CD4-positive, alpha-beta T cell treated with Interleukin-15 for 1 hour (primary cell): ENCODE data around the gene ZNF689.
"Not testable (repeated sequence)": the region's sequence is repeated elsewhere in the genome, so short reads cannot be mapped to it uniquely, and the experiment has no call there.

Source experiments
- DNase-seq: peaks from one replicate; pipeline ENCODE4 v3.0.0-alpha.2; 2020

The ZNF689 gene

DNA sequence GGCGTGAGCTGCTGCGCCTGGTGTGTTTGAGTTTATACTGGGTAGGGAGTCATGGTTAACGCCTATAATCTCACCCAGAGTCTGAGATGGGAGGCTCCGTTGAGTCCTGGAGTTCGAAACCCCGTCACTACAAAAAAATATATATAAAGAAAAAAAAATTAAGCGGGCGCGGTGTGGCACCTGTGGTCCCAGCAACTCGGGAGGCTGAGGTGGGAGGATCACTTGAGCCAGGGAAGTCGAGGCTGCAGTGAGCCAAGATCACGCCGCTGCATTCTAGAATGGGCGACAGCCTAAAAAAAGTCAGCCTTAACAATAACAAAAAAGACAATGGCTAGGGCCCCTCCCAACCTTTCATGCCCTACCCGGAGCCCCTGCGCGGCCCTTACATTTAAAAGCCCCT, 23.3 kb upstream of the ZNF689 start:
- no peak for DNase-seq

DNA sequence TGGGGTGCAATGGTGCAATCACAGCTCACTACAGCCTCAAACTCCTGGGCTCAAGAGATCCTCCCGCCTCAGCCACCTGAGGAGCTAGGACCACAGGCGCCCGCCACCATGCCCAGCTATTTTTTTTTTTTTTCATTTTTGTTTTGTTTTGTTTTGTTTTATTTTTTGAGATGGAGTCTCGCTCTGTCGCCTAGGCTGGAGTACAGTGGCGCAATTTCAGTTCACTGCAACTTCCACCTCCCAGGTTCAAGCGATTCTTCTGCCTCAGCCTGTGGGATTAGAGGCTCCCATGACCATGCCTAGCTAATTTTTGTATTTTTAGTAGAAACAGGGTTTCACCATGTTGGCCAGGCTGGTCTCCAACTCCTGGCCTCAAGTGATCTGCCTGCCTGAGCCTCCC, 22.3 kb upstream of the ZNF689 start:
- DNase-seq: not testable (repeated sequence)

DNA sequence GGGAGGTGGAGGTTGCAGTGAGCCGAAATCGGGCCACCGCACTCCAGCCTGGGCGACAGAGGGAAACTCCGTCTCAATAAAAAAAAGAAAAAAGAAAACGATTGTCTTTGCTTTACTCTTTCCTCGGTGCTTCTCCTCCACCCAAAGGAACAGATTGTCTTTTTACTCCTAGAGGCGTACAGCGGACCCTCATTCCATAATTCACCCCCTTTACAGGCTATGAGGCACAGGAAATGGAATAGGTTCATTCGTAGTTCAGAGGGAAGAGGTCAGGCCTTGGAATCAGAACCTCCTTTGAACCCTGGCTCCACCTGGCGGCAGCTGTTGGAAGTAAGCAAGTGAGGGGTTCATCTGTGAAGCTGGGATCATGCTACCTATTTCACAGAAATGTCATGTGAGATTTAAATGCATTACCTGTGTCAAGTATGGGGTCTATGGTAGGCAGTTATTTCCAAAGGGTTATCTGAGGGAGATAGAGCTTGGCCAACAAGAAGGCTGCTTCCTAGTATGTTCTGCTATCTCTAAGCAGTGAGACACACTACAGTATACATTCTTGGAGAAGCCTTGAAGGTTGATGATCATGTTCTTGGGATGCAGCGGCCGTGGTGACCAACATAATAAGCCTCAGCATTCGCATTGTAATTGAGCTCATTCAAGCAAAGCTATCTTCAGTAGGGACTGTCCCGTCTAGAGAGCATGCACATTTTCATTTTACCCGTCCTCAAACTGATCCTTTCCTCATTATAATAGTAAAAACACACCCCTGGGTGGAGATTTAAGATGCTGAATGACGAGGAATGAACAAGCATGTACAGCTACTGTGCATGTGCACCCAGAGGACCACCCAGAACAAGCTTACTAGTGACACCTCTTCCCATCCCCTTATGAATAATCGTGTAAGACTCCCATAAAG, 18.7 kb upstream of the ZNF689 start:
- DNase-seq: peak; percentile 79

DNA sequence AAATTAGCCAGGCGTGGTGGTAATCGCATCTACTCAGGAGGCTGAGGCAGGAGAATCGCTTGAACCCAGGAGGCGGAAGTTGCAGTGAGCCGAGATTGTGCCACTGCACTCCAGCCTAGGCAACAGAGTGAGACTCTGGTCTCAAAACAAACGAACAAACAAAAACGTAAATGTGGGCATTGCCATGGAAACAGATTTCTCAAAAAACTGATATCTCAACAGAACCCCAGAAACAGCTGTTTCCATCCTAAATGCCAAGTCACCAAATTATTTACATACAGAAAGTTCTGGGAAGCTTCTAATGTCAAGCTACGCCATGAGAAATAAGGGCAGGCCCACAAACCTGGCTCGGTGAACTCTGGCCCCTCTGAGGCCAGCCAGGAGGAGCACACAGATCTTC, 16.0 kb upstream of the ZNF689 start:
- no peak for DNase-seq

DNA sequence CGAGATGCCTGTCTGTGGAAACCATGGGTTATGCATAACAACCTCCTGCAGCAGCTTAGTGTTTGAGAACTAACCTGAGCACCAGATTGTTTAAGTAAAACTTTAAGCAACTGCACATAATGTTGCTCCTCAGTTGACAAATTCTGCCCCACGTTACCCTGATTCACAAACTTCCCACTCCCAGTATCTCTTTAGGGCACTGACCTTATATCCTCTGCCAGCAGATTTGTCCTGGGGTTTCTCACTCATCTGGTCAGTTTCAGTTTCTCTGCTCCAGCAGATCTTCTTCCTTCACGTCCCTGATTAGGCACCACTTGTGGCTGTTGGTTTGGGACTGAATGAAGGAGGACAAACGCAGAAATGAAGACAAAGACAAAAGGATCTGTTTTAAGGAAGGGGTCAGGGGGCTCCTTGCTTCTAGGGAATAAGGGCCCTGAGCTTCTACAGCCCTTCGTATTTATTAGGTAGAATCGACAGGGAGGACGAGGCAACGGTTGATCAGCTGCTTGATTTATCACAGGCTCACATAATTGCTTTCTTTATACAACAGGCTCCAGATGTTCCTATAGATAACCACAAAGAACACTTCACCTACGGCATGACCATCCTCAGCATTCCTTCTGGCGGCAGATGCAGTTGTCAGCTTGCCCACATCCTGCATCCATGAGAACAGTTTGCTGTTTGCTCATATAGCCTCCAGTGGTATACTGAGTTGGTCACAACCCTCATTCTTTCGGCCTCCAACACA, 13.5 kb upstream of the ZNF689 start:
- no peak for DNase-seq

DNA sequence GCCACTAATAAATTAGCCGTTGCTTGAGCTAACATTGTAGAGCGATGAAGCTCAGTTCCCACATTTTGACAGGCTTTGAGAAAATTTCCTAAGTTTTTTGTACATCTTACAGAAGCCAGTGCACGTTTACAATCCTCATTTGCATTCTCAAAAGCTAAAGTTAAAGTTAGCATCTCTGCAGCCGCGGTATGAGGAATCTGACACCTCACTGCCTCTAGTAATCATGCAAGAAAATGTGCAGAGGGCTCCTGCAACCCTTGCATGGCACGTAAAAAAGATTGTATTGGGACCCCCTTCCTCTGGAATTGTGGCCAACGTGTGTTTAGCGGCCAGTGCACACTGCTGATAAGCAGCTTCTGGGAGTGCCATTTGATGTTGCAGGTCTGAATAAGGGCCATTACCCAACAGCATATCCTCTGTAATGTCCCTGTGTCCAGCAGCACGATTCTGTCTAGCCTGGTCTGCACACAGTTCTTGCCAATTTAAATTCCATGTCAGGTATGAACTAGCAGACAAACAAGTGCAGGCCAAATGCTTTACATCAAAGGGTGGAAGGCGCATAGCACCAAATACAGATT, 12.4 kb upstream of the ZNF689 start:
- no peak for DNase-seq

DNA sequence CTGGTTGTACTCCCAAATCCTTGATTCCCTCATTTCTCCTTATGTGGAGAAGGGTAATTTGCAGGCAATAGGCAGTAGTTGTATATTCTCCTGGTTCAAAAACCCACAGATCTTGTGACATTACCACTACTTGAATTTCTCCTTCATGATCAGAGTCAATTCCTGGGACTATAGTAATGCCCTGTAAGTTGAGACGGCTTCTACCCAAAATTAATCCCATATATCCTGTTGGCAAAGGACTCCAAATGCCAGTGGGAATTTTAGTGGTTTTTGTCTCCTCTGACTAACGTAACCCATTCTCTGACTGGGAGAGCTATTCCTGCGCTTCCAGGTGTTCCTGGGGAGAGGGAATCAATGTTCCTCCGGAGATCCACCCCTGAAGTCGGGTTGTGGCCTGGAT, 11.6 kb upstream of the ZNF689 start:
- DNase-seq: no peak

DNA sequence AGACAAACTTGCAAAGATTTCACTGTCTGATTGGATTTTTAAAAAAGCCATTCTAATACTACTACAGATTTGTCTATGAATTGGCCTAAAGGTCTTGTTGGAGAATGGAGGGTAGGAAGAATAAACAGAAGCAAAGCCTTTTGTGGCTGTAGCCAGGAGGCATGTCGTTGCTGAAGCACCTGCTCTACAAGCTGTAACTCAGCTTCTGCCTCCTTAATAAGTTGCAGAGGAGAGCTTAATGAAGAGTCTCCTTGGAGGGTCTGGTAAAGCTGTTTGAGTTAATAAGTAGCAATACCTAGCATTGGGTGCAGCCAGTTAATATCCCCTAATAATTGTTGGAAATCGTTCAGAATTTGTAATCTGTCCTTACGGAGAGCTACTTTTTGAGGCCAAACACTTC, 10.0 kb upstream of the ZNF689 start:
- no peak for DNase-seq

DNA sequence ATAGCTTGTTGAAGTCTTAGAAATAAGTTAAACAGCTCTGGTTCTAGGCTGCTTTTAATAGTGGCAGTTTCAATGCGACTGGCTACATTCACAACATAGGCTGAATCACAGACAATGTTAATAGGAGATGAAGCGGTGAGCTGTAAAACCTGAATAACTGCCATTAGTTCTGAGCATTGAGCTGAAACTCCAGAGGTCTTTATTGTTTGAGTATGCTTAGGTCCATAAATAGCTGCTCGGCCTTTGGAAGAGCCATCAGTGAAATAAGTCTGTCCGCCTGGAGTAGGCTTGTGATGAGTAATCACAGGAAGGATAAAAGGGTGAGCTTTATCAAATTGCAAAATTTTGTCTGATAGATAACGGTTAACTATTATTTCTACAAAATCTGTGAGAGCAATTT, 9.4 kb upstream of the ZNF689 start:
- no peak for DNase-seq

DNA sequence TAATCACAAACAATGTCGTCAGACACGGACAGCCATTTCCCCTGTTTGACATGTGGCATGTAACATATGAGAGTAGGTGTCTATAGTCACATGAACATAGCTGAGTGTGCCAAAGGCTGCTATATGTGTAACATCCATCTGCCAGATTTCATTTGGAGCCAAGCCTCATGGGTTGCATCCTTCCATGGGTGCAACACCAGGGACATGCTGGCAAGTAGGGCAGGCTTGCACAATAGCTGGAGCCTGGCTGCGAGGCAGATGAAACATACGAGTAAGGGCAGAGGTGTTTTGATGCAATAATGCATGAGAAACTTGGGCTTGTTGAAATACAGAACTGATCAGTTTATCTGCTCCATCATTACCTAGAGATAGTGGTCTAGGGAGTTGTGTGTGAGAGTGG, 9.0 kb upstream of the ZNF689 start:
- no peak for DNase-seq

DNA sequence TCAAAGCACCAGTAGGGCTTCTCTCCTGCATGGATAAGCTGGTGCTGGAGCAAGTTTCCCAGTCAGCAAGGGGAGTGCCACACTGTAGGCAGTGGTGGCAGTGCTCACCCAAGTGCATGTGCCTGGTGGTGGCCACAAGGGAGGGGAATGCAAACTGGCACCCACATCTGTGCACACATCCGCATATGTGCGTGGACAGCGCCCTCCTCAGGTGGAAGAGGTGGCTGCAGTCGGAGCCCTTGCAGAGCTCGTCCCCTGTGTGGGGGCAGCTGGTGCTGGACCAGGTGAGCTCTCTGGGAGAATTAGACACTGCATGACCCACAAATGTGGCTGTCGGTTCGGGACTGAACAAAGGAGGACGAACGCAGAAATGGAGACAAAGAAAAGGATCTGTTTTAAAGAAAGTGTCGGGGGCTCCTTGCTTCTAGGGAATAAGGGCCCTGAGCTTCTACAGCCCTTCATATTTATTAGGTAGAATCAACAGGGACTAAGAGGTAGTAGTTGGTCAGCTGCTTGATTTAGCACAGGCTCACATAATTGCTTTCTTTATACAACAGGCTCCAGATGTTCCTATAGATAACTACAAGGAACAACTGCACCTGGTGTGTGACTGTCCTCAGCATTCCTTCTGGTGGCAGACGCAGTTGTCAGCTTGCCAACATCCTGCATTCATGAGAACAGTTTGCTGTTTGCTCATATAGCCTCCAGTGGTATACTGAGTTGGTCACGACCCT, 5.3 kb upstream of the ZNF689 start:
- peak; percentile 66 for DNase-seq

DNA sequence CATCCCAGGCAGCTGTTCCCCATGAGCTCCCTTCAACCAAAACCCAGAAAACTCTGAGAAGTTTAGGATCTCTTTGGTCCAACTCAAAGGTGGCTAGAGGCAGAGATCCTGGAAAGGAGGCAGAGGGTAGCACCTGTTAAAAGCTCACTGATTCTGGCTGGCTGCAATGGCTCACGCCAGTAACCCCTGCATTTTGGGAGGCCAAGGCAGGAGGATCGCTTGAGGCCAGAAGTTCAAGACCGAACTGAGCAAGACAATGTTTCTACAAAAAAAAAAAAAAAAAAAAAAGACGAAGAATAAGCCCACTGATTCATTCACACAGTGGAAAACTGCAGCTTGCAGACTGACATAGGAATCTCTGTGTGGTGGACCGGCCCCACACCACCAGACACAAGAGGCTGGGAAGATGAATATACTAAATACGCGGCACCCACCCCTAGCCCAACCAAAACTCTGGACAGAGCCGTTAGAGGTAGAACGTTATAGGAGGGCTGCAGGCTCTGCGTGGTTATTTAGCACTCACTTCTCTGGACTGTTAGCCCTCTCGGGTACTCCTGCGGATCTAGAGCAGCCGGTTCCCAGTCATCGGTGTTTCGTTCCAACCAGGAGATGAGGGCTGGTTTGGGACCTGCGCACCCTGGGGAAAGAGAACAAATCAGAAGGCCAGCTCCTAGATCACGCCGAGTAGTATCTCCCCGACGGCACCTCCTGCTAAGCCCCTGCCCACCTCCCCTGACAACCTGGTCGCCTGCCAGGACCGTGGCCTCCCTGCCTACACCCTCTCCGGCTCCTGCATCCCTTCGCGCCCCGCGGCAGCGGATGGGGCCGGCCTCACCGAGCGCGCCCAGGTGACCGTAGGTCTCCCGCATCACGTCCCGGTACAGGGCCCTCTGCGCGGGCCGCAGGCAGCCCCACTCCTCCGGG, 925 bp downstream of the ZNF689 start:
- peak; percentile 23 for DNase-seq

DNA sequence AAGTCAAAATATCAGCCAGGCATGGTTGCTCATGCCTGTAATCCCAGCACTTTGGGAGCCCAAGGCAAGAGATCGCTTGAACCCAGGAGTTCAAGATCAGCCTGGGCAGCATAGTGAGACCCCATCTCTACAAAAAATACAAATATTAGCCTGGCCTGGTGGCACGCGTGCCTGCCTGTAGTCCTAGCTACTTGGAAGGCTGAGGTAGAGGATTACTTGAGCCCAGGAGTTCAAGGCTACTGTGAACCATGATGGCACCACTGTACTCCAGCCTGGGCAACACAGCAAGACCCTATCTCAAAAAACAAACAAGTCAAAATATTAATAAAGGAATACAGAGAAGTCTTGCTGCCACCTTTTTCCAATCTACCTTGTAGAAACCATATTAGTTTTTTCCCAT, 4.2 kb downstream of the ZNF689 start:
- no peak for DNase-seq

DNA sequence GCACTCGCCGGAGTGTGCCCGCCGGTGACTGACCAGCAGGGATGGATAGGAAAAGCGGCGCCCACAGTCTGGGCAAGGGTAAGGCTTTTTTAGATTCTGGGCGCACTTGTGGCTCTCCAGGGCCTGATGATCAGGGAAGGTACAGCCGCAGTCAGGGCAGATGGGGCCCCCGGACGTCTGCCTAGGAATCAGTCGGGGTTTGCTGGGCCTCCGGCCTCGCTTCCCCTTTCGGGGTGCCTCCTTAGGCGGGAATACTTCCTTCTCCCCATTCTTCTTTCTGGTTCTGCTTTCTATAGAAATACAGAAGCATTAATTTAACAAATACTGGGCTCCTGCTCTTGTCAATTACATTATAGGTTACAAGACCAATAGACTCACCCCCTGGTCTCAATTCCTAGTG, 5.0 kb downstream of the ZNF689 start:
- DNase-seq: peak; percentile 37

DNA sequence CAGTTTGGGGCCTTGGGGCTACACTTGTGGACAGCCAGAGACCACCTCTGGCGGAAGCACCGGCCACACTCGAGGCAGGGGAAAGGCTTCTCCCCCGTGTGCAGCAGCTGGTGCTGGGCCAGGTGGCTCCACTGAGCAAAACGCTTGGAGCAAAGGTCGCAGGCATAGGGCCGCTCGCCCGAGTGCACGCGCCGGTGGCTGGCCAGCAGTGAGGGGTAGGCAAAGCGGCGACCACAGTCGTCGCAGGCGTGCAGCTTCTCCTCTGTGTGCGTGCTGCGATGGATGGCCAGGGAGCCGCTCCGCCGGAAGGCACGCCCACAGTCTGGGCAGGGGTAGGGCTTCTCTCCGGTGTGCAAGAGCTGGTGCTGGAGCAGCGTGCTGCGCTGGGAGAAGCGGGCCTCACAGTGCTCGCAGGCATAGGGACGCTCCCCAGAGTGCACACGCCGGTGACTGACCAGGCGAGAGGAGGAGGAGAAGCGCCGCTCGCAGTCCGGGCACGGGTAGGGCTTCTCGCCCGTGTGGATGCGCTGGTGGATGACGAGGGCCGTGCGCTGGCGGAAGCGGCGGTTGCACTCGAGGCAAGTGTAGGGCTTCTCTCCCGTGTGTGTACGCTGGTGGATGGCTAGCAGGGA, 5.8 kb downstream of the ZNF689 start:
- no peak for DNase-seq

DNA sequence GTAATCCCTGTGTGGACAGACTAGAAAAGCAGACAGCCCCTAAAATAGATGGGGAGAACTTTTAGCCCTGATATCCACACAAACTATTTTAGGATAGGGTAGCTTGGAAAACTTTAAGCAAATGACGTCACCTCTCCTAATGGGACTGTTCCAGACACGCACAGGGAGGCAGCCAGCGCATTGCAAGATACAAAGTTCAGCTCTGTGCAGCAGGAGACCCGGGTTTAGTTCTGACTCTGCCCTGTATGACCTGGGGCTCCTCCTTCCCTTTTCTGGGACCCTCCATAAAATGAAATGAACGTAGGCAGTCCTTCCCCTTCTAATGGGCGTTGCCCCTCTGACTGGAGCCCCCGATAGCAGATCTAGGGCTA, 6.3 kb downstream of the ZNF689 start:
- no peak for DNase-seq

DNA sequence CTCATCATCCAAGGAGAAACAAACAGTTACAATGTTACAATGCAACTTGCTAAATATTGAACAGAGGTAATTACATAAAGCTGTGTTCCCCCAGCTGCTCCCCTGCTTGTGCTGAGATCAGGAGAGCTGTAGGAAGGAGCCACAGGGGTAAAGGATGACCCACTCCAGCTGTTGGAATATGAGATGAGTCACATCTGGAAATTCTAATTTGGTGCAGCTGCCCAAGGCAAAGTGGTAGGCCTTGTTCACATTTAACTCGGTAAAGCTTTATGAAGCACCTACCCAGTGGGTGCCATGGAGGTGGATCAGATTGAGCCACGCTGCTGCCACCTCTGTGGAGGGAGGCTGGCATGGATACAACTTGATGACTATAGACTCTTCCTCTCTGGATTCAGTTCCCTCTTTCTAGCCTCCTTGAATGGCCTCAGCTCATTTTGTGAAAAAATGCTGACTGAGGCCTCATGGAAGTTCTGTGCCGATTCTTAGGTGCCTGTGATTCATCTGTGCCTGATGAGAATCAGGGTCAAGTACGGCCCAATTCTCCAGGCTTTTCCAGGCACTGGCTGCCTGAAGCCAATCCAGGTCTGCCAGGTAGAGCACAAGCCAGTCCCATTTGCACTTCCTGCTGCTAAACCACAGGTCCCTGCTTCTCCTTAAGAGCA, 7.4 kb downstream of the ZNF689 start:
- no peak for DNase-seq

DNA sequence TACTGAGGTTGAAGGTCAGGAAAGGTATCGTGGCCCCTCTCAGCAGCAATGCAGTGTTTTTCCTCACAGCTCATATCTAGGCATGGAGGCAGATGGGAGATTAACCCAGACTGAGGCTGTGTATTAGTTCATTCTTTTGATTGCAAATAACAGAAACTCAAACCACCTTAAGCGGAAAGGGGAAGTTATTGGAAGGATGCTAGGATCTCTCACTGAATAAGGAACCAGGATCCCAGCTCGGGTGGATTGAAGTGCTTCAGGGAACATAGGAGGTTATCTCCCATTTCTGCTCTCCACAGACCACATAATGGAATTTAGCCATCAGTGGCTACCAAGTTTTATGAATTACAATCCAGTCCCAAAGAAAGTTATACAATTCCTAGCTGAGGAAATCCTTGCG, 8.2 kb downstream of the ZNF689 start:
- no peak for DNase-seq

DNA sequence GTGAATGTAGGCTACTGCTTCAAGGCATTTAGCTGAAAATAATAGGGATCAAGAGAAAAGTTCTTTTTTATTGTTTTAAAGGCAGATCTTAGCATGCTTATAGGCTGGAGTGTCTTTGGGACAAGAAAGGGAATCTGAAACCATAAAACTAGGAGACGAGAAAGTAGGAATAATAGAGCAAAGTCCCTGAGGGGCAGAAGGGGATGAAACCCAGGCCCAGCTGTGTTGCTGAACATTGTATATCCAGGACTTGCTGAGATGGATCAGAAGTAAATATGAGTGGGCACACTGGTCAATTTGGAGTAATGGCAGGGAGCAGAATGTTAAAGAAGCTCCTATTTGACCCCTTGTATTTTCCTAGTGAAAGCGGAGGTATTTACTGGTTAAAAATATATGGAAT, 9.3 kb downstream of the ZNF689 start:
- no peak for DNase-seq

DNA sequence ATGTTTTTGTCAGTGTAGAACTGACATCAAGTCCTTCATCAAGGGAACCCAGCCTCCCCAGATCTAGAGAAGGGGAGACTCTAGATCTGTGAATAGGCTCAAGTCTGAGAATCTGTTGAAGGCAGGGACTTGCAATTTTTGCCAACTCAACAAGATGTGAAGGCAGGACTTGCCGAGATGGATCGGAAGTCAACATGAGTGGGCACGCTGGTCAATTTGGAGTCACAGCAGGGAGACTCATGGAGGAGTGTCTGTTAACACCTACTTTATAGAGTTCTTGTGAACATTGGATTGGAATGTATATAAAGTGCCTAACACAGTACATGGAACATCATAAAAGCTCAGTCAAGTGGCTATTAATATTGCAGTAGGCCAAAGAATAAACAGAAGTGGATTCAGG, 10.0 kb downstream of the ZNF689 start:
- DNase-seq: no peak

DNA sequence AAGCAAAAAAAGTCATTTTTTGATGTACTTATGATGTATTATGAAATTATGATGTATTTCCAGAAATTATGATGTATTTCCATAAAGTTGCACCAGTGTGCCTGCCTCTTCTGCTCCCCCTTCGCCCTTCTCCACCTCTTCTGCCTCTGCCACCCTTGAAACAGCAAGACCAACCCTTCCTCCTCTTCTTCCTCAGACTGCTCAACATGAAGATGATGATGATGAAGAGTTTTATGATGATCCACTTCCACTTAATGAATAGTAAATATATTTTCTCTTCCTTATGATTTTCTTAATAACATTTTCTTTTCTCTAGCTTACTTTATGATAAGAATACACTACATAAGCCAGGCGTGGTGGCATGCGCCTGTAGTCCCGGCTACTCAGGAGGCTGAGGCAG, 17.3 kb downstream of the ZNF689 start:
- no peak for DNase-seq
